ENCODE data around the gene CDH15.
"Not testable (repeated sequence)": the region's sequence is repeated elsewhere in the genome, so short reads cannot be mapped to it uniquely, and the experiment has no call there.

Gene CDH15

GRCh38 chr16:89243664-89244063 lies 72.1 kb downstream of the CDH15 start:
- DNase-seq: no peak

- DNase-seq: not testable (repeated sequence)
Observed at GRCh38 chr16:89244264-89244663, 72.7 kb downstream of the CDH15 start.

- DNase-seq: no peak
Observed at GRCh38 chr16:89244754-89245153, 73.2 kb downstream of the CDH15 start.
